Measurements from ENCODE around the gene ZNF726.

DNA sequence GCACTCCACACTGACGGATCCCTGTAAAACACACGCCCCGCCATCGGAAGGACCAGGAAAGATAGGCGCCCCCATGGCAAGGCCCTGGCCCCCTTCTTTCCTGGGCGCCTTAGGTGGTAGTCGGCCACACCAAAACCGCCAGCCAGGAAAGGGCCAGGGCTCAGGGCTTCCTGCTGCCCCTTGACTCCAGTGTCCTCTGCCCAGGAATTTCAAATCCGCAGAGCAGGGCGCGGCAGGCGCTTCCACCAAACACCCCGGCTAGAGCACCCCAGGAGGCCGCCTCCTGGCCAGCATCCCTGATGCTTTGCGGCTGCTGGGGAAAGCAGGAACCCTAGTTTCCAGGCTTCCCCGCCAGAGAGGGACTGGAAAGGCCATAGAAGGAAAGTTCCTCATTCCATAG is 57.5 kb downstream of the ZNF726 start:
- TF ChIP-seq POLR2A (IDR thresholded peaks at IDR 0.05): no peak
- TF ChIP-seq, protein P1, sequence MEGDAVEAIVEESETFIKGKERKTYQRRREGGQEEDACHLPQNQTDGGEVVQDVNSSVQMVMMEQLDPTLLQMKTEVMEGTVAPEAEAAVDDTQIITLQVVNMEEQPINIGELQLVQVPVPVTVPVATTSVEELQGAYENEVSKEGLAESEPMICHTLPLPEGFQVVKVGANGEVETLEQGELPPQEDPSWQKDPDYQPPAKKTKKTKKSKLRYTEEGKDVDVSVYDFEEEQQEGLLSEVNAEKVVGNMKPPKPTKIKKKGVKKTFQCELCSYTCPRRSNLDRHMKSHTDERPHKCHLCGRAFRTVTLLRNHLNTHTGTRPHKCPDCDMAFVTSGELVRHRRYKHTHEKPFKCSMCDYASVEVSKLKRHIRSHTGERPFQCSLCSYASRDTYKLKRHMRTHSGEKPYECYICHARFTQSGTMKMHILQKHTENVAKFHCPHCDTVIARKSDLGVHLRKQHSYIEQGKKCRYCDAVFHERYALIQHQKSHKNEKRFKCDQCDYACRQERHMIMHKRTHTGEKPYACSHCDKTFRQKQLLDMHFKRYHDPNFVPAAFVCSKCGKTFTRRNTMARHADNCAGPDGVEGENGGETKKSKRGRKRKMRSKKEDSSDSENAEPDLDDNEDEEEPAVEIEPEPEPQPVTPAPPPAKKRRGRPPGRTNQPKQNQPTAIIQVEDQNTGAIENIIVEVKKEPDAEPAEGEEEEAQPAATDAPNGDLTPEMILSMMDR (IDR thresholded peaks at IDR 0.05): no peak
